HG03558 (cell line): ENCODE data around the gene MAGI2.

Experiments used
- ATAC-seq: cut with Tn5 transposase; IDR thresholded peaks from one replicate; pipeline ENCODE4 v1.9.1; 2021; ENCODE audit warnings: moderate number of reproducible peaks; ENCODE audit not compliant: unreplicated experiment; ENCODE audit errors: extremely low read depth

MAGI2 gene

GRCh38 chr7:79398138-79398749 lies 55.2 kb downstream of the MAGI2 start:
- no peak for ATAC-seq

- ATAC-seq, result no peak
Observed at GRCh38 chr7:79386688-79387422, 66.6 kb downstream of the MAGI2 start.

- no peak for ATAC-seq
Observed at GRCh38 chr7:79381921-79382320, 71.5 kb downstream of the MAGI2 start.

GRCh38 chr7:79377097-79377496 lies 76.4 kb downstream of the MAGI2 start:
- ATAC-seq, result no peak

GRCh38 chr7:79376299-79377025 lies 77.0 kb downstream of the MAGI2 start:
- no peak for ATAC-seq

- no peak for ATAC-seq
Observed at GRCh38 chr7:79361214-79361613, 92.3 kb downstream of the MAGI2 start.

GRCh38 chr7:79359827-79360226 lies 93.6 kb downstream of the MAGI2 start:
- no peak for ATAC-seq

GRCh38 chr7:79357101-79357500 lies 96.4 kb downstream of the MAGI2 start:
- no peak for ATAC-seq

GRCh38 chr7:79353720-79354468 lies 99.6 kb downstream of the MAGI2 start:
- no peak for ATAC-seq

GRCh38 chr7:79352323-79352722 lies 101.1 kb downstream of the MAGI2 start:
- no peak for ATAC-seq

- no peak for ATAC-seq
Observed at GRCh38 chr7:79347351-79347750, 106.1 kb downstream of the MAGI2 start.

GRCh38 chr7:79341902-79342301 lies 111.6 kb downstream of the MAGI2 start:
- no peak for ATAC-seq

- ATAC-seq, result no peak
Observed at GRCh38 chr7:79340212-79340611, 113.3 kb downstream of the MAGI2 start.

- no peak for ATAC-seq
Observed at GRCh38 chr7:79339208-79339925, 114.1 kb downstream of the MAGI2 start.

GRCh38 chr7:79337717-79338116 lies 115.8 kb downstream of the MAGI2 start:
- ATAC-seq, result no peak

- no peak for ATAC-seq
Observed at GRCh38 chr7:79334841-79335240, 118.6 kb downstream of the MAGI2 start.

- ATAC-seq, result no peak
Observed at GRCh38 chr7:79334334-79334733, 119.1 kb downstream of the MAGI2 start.

GRCh38 chr7:79332091-79332490 lies 121.4 kb downstream of the MAGI2 start:
- ATAC-seq, result no peak

GRCh38 chr7:79329464-79329863 lies 124.0 kb downstream of the MAGI2 start:
- no peak for ATAC-seq
